Cardiac fibroblast (primary cell): Measurements from ENCODE around the gene RHD.
"Not testable (repeated sequence)": the region's sequence is repeated elsewhere in the genome, so short reads cannot be mapped to it uniquely, and the experiment has no call there.

Experiments
- DNase-seq, 2 donors: peaks; one replicate each; pipeline versions ENCODE4 v3.0.0 to v3.0.0-alpha.2; 2010; ENCODE audit warnings: low read depth in 2 of 2
- H3K4me3 ChIP-seq, 2 donors: replicated peaks in 1 of 2; 1 replicate in 1 of 2; 2 replicates in 1 of 2; pipeline ENCODE4 v1.5.1; 2011; ENCODE audit warnings: low read depth in 2 of 2, low read length in 2 of 2, mild to moderate bottlenecking in 2 of 2, moderate library complexity in 1 of 2

Gene RHD

DNA sequence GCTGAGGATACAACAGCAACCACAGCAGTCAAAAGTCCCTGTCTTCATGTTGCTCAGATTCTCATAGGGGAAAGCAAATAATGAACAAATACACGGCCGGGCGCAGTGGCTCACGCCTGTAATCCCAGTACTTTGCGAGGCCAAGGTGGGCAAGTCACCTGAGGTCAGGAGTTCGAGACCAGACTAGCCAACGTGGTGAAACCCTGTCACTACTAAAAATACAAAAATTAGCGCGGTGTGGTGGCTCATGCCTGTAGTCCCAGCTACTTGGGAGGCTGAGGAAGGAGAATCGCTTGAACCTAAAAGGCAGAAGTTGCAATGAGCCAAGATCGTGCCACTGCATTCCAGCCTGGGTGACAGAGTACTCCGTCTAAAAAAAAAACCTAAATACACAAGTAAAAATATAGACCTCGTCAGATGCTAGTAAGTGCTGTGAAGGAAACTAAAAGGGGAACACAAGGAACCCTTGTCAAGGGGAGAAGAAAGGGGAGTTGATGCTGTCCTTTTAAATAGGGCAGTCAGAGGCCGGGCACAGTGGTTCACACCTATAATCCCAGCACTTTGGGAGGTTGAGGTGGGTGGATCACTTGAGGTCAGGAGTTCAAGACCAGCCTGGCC is 4.1 kb upstream of the RHD start:
- H3K4me3 ChIP-seq, DNase-seq: not testable (repeated sequence)

DNA sequence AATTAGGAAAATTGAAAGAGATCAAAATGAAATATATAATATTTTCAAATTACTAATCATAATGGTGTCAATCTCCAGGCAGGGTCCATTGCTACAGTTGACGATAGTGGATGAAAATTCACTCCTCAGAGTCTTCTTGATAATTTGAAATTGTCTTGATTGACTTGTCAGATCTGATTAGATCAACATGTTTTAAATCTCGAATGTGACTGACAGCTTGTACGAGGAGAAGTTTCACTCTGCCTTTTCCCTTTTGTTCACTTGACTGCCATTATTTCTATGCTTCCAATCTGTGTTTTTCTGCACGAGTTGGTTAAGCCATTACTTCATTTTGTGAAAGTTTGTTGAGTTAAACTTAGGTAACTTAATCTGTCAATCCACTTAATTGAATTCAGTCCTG is 3.3 kb downstream of the RHD start:
- not testable (repeated sequence) for H3K4me3 ChIP-seq, DNase-seq

DNA sequence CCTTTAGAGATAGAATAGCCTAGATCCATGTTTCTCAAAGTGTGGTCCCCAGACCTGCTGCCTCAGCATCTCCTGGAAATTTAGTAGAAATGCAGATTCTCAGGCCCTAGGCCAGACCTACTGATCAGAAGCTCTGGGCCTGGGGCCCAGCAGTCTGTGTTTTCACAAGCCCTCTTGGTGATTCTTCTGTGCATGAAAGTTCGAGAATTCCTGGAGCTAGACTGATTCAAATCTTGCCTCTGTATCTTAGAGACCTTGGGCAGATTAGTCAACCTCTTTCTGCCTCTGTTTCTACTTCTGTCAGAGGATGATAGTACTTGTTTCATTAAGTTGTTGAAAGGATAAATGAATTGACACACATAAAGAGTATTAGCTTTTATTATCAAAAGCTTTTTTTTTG is 5.0 kb downstream of the RHD start:
- H3K4me3 ChIP-seq, DNase-seq: not testable (repeated sequence)

DNA sequence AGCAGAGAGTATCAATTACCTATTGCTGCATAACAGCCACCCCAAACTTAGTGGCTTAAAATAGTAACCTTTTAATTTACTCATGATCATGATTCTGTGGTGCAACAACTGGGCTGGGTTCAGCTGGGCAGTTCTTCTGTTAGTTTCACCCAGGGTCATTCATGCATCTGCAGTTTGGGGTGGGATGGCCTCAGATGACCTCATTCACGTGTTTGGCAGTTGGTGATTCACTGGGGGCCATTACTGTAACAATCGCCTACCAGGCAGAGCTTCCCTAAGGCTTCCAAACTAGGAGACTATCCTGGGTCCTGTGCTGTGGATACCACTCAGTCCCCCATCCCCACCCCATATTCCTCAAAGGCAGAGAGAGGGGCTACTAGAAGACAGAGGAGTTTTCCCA is 6.0 kb downstream of the RHD start:
- DNase-seq, H3K4me3 ChIP-seq: not testable (repeated sequence)

DNA sequence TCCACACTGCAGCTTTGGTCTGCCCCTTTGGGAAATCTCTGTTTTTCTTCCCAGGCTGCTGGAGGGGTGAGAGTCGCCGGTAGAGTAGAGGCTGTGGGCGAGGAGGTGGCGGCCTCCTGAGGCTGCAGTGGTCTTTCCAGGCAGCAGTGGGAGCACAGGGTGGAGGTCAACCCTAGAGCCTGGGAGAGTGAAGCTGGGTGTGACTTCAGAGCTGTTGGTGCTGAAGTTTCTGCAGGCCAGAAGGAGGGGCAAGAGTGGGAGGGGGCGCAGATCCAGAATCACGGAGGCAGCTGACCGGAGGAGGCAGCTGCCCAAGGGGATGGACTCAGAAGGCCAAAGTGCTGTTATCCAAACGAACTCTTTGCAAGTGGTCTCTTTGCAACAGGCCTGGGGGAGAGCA is 6.5 kb downstream of the RHD start:
- not testable (repeated sequence) for H3K4me3 ChIP-seq, DNase-seq

DNA sequence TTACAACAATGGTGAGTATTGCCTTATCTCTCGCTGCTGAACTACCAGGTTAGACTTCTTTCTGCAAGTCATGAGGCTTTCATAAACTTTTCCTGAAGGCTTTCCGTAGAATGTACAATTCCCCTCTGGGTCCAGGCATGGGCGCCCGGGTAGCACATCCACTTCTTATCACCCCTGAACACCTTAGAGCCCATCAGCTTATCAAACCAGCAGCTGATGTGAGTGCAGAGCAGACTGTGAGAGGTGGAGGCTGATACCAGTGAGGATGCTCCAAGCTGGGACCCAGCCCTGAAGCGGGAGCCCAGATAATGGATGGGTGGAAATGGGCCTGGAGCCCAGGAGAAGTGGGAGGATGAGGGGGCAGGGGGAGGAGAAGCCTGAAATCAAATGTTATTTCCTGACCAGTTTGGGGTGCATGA is 7.4 kb downstream of the RHD start:
- H3K4me3 ChIP-seq, DNase-seq: not testable (repeated sequence)

DNA sequence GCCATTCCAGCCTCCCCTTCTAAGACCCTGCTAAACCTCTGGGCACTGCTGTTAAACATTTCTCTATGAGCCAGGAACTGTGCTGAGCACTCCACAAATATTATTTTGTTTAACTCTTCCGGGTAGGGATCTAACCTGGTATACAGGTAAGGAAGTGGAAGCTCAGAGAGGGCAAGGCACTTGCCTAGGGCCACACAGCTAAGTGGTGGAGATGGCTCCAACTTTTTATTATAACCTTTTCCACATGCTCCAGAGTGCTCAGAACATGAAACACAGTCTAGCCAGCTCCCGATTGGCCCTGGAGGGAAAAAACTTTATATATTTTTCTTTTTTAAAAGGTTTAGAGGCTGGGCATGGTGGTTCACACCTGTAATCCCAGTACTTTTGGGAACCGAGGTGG is 13.6 kb downstream of the RHD start:
- DNase-seq, H3K4me3 ChIP-seq: not testable (repeated sequence)

DNA sequence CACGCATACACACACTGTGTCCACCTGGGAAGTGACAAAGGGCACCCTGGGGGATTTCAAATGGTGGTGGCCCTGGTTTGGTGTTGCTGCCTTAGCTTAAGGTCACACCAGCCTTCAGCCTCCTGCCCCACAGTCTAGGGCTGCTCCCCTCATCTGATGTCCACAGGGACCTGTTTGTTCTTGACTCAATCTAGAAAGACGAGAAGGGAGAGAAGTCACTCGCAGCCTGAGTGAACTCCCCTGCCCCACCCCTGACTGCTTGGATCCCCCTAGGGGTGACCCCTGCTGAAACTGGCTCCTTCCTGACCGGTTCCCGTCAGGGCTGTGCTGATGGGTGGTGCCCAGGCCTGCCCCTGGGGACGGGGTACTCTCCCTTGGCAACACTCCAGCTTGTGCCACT is 14.9 kb downstream of the RHD start:
- not testable (repeated sequence) for DNase-seq, H3K4me3 ChIP-seq

DNA sequence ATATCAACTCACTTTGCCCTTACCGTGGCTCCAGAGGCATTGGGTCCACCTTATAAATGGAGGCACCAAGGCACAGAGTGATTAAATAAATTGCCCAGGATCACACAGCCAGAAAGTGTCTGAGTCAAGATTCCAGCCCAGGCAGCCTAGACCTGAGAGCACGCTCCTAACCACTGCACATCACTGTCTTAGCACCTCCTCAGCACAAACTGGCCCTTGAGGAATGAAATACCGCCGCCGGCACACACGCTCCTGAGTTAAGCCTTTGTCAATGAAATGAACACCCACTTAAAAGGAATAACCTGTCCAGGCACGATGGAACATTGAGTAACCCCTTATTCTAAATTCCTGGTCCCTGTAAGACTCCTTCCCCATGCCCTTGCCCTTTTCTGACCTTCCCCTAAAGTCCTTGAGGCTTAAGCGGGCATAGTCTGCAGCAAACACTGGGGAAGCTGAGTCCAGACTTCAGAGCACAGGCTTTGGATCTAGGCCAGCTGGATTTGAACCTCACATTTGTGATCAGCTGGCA is 16.3 kb downstream of the RHD start:
- not testable (repeated sequence) for DNase-seq, H3K4me3 ChIP-seq

DNA sequence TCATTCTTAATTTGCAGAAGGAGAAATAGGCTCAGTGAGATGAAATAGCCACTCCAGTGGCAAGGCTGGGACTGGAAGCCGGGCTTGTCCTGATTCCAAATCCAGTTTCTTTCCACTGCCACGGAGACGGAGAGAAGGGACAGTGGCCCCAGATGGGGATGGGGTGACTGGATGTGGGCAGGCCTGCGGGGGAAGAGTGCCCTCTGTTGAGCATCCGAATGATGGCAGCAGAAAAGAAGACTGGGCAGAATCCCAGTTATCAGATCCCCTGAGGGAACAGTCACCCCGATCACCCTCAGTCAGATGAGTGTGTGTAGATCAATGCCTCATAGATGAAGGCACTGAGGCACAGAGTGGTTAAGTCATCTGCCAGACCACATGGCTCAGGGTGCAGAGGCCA is 17.7 kb downstream of the RHD start:
- not testable (repeated sequence) for DNase-seq, H3K4me3 ChIP-seq

DNA sequence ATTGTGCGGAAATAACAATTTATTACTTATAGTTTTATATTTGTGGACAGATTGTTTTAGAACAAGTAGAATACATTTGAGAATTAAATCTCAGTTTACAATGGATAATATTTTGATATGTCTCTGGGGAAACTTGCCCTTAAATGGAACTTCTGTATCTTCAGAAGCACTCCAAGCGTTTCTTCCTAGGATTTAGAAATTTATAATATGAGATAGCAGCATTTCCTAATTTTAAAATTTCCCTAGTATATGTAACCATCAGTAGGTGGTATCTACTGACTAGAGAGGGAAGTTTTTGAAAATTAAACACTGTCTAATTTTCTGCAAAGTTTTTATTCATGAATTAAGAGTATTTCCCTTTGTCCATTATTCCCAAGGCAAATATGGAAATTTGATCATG is 21.1 kb downstream of the RHD start:
- not testable (repeated sequence) for H3K4me3 ChIP-seq, DNase-seq

DNA sequence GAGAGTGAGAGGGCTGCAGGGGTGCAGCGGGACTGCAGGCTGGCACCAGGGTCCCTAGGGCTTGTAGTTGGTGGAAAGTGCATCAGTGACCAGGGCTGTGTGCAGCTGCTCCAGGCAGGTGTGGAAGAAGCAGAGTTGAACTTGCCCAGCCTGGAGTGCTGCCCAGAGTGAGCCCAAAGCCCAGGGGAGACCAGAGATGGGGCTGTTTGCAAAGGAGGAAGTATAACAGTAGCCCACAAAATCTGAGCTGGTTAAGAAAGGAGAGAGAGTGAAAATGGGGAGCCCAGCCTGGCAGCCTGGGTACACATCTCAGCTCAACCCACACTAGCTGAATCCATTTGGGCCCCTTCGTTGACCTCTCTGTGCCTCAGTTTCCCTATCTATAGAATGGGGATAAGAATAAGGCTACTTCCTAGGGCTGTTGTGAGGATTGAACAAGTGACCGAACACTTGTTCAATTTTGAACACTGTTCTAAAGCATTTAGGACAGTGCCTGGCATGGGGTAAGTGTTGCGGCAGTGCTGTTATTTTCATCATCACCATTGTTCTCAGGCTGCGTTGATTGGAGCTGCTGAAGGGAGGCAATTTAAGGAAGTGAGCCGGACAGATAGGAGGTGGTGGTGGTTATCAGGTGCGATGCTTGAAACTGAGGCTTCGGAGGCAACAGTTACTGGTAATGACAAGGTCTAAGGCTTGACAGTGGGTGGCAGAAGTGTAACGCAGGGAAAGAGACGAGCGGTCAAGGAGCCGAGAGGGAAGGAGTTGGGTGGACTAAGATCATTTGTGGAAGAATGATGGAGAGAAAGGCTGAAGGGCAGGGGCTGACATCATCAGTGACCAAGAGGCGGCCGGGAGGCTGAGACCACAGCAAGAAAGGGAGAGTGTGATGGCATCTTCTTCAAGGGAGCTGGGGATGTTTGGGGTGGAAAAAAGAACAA is 22.8 kb downstream of the RHD start:
- not testable (repeated sequence) for H3K4me3 ChIP-seq
- DNase-seq = peak in 1 of 2 donors; percentile 13

DNA sequence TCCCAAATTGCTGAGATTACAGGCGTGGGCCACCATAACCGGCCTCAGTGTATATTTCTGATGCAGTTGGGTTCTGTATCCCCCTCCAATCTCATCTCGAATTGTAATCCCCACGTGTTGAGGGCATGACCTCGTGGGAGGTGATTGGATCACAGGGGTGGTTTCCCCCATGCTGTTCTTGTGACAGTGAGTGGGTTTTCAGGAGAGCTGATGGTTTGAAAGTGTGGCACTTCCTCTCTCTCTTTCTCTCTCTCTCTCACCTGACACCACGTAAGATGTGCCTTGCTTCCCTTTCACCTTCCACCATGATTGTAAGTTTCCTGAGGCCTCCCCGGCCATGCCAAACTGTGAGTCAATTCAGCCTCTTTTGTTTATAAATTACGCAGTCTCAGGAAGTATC is 24.2 kb downstream of the RHD start:
- DNase-seq = peak in 1 of 2 donors; percentile 2
- H3K4me3 ChIP-seq = not testable (repeated sequence)

DNA sequence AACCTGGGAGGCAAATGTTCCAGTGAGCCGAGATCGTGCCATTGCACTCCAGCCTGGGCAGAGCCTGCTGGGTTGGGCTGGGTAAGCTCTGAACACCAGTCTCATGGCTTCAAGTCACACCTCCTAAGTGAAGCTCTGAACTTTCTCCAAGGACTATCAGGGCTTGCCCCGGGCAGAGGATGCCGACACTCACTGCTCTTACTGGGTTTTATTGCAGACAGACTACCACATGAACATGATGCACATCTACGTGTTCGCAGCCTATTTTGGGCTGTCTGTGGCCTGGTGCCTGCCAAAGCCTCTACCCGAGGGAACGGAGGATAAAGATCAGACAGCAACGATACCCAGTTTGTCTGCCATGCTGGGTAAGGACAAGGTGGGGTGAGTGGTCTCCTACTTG is 28.4 kb downstream of the RHD start:
- not testable (repeated sequence) for DNase-seq, H3K4me3 ChIP-seq

DNA sequence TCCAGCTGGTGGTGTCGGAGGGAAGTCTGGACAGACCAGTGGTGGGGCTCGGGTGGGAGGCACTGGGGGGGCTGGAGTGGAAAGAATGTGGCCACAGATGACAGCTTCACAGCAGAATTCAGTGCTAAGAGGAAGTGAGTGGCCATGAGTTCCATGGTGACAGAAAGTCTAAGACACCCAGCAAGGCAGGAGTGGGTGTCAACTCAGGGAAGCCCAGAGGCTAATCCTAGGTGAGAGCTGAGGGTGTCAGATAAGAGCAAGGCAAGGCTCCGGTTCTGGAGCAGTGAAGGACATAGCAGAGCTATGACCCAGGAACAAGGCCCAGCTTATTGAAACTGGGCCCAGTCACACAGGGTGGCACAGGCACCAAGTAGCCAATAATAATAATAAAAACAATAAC is 30.0 kb downstream of the RHD start:
- DNase-seq, H3K4me3 ChIP-seq: not testable (repeated sequence)

DNA sequence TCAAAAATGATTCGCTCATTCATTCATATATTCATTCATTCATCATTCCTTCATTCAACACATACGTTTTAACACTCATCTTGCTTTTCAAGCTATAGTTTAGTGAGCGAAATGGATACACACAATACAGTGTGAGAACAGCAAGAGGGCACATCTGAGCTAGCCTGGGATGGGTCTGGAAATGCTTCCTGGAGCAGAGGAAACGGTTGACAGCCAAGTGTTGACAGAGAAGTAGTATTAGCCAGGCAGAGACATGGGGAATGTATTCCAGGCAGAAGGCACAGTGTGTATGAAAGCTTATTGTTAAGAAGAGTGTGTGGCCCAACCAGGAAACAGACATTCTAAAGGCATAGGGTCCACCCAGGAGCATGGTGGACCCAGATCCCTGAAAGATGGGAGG is 32.6 kb downstream of the RHD start:
- peak in 1 of 2 donors; percentile 75 for DNase-seq
- not testable (repeated sequence) for H3K4me3 ChIP-seq

DNA sequence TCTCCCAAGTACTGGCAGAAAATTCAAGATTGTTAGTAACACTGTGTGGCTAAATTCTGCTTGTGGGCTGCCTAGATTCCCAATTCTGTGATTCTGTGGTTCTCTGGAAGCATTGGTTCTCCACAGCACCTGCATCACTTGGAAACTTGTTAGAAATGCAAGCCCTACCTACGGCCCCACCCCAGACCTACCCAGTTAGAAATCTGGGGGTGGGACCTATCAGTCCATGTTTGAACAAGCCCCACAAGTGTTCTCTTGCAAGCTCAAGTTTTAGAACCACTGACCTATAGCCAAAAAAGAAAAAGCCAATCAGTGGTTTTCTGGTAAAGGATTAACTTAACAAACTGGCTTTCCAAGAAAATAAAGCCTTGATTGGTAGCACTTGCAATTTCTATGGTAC is 35.9 kb downstream of the RHD start:
- H3K4me3 ChIP-seq, DNase-seq: not testable (repeated sequence)

DNA sequence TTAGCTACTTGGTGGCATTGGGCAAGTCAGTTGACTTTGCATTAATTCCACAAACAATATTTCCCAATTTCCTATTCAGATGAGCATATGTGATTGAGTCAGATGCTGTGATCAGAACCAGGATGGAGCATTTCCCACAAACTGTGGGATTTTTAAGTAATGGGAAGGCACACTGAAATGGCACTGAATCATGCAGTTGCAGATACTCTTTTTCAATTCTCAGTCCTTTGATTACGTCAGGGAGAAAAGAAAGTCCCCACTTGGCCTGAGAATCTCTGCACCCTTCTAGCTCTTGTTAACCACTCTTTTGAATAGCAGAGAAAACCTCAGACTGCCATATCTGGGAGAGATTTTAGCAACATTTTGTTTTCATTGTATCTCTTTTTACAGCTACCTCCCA is 36.8 kb downstream of the RHD start:
- DNase-seq = peak; percentile 73 to 76
- not testable (repeated sequence) for H3K4me3 ChIP-seq

DNA sequence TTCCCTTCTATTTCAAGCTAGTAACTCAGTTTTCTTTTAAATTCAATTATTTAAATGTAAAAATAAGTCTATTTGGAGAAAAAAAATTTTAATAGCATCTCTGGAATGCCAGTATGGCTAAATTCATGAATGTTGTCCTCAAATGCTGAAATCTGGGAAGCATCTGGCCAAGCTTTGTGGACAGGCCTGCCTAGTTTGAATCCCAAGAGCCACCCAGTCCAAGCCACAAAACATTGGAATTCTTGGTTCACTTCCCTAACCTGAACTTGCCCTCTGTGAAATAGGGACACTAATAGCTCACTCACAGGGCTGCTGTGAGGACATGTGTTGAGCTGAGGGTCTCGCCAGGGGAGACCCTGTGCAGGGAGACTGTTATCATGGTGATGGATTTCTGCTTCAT is 37.2 kb downstream of the RHD start:
- not testable (repeated sequence) for H3K4me3 ChIP-seq
- peak; percentile 1 to 44 for DNase-seq
